Ovary (tissue), 3 donors: ENCODE data around the gene GART.

ENCODE experiments used
- POLR2A ChIP-seq: fragments of 450-650 bp; IDR thresholded peaks from one replicate; pipeline ENCODE4 v1.6.1; 2017; ENCODE audit warnings: antibody characterized with exemption, mild to moderate bottlenecking, moderate library complexity
- TF ChIP-seq, protein P1 (sequence below), 3 donors: fragments of 450-650 bp in 2 of 3; fragments of 200-600 bp in 1 of 3; IDR thresholded peaks; one replicate each; pipeline versions ENCODE4 v1.5.1 to v1.8.0; 2016 to 2022; ENCODE audit warnings: antibody characterized with exemption in 3 of 3, mild to moderate bottlenecking in 1 of 3
- donor health status: DM: no; HTN: no; CAD: no.

DNA sequence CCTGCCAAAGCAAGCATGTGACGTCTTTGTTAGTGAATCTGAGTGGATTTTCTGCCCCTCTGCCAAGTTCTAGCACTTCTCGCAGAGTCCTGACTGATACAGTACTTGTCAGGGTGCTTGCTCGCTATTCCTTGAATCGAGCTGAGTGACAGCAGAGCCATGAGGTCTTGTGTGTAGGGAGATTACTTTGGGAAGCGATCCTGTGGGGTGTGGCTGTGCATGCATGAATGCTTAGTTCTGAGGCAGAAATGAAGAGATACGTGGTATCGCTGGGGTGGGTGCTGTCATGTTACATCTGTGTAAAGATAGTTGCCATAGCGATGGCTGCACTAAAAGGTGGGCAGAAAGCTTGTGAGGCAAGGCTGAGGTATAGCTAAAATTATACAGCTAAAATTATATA, 31.1 kb downstream of the GART start:
- TF ChIP-seq, protein P1, sequence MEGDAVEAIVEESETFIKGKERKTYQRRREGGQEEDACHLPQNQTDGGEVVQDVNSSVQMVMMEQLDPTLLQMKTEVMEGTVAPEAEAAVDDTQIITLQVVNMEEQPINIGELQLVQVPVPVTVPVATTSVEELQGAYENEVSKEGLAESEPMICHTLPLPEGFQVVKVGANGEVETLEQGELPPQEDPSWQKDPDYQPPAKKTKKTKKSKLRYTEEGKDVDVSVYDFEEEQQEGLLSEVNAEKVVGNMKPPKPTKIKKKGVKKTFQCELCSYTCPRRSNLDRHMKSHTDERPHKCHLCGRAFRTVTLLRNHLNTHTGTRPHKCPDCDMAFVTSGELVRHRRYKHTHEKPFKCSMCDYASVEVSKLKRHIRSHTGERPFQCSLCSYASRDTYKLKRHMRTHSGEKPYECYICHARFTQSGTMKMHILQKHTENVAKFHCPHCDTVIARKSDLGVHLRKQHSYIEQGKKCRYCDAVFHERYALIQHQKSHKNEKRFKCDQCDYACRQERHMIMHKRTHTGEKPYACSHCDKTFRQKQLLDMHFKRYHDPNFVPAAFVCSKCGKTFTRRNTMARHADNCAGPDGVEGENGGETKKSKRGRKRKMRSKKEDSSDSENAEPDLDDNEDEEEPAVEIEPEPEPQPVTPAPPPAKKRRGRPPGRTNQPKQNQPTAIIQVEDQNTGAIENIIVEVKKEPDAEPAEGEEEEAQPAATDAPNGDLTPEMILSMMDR (IDR thresholded peaks at IDR 0.05) = no peak
- no peak for TF ChIP-seq POLR2A
